HL-60/S4 (cell line): ENCODE measurements around the gene PRKRIP1.
"Not testable (repeated sequence)": the region's sequence is repeated elsewhere in the genome, so short reads cannot be mapped to it uniquely, and the experiment has no call there.

ENCODE experiments used
- in situ Hi-C: fragments of 300-500 bp; cut with MboI; formaldehyde crosslinking; loops from 2 replicates; pipeline ENCODE4 v1.14.3; 2022; ENCODE audit warnings: low sequenced_read_pairs

The PRKRIP1 gene

DNA sequence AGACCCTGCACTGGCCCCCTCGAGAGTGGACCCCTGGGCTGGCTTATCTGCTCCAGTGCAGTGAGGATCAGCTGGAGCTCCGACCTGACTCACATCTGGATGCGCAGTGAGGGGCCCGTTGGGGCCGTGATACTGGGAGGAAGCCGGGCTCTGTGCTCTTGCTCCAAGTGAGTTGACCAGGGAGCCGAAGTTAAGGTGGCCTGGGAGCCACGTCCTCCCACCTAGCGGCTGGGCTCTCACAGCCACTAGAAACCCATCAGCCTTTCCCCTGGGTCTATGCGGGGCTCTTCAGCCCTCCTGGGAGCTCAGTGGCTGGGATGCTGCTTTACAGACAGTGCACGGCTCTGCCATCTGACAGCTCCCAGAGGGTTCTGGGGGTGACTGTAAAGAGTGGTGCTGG lies 59.4 kb downstream of the PRKRIP1 start:
- in situ Hi-C loops: no loop called here

DNA sequence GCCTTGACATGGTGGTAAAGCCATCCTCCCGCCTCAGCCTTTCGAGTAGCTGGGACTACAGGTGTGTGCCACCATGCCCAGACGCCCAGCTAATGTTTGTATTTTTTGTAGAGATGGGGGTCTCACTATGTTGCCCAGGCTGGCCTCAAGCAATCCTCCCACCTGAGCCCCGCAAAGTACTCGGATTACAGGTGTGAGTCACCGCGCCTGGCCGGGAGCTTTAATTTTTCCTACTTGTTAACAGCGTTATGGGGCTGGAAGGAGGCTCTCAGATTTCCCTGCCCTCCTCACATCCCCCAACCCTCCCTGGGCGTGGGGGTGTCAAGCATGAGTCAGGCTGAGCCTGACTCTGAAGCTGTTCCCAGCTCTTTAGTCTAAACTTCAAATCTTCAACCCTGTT lies 60.2 kb downstream of the PRKRIP1 start:
- in situ Hi-C loops: no loop called here

DNA sequence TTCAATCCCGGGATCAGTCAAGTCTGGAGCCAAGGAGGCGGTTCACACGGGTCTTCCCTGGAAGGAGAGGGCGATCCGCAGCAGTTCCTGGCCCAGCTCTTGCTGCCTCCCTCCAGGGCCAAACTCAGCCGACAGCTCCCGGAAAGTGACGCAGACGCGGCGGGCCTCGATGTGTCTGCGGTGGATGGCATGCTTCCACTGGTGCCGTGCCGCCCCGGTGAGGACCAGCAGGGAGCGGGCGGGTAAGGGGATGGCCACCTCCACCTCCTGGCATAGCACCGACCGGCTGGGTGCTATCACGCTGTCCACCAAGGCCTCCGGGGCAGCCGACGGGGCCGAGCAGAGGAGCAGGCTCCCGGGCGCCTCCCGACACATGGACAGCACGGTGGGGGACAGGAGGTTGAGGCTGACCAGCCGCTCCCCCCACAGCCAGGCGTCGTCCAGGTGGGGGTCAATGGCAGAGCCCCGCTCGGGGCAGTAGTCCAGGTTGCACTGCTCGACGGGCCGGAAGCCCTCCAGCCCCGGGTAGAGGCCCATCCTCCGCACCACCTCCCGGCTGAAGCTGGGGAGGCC lies 61.3 kb downstream of the PRKRIP1 start:
- in situ Hi-C loops: no loop called here

DNA sequence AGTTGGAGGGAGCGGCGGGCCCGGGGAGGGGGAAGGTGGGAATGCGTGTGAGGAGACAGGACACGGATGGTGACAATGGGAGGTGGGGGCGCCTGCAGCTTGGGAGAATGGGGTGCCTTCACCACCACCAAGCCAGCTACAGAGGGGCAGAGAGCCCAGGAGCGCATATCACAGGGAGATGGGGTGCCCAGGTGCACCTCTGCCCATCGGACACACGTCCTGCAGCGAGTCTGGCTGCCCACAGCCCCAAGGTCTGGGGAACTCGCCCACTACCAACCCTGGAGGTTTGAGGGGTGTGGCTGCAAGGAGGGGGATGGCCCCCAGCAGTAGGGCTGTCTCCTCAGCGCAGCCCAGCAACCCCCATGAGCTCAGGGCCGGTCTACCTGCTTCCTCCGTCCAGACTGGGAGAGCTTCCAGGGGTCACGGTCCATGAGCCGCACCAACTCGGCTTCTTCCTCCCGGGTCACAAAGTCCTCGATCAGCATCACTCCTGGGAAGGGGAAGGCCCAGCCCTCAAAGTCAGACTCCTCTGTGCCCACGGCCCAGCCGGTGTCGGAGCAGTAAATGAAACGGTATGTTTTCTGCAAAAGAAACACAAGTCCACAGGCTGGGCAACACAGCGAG lies 63.2 kb downstream of the PRKRIP1 start:
- in situ Hi-C loops: no loop called here

DNA sequence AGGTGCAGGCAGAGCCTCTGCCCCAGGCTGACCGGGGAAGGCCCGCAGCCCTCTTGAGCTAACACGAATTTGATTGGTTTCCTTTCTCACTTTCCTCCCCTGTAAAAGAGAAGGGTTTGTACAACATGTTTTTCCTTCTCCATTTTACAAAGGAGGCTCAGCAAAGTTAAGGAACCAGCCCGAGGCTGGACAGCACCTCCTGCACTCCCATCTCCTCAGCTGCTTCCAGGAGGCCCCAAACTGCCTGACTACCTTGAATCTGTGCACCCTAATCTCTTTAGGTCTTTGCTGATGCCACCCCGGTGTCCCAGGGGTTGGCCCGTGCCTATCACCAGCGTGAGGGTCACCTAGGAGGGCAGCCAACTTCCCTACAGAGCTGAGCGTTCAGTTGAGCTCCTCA lies 64.3 kb downstream of the PRKRIP1 start:
- in situ Hi-C loops: no loop called here

DNA sequence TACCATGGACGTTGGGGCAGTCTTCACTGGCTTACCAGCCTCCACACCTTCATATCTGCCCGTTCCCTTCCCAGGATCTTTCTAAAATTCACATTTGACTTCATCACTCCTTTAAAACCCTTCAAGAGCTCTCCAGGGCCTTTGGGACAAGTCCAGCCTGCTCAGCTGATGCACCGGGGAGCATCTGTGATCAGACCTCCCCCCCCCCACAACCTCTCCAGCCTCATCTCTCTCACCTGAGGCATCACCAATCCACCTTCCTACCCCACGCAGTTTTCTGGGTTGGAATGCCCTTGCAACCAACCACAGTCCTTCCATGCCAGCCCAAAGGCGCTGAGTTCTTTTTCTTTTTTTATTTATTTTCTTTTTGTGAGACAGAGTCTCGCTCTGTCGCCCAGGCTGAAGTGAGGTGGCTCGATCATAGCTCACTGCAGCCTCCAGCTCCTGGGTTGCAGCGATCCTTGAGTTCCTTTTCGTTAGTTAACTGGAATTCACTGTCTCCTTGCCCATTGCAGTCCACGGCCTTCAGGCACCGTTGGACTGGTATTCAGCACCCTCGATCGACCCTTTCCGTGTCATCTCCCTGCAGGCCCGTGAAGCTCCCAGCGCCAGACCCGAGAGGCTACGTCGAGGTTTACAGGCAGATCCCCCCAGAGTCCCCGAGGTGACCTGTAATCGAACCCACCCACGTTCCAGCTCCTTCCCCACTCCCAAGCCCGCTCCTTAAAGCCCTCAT lies 67.8 kb downstream of the PRKRIP1 start:
- in situ Hi-C loops: no loop called here

DNA sequence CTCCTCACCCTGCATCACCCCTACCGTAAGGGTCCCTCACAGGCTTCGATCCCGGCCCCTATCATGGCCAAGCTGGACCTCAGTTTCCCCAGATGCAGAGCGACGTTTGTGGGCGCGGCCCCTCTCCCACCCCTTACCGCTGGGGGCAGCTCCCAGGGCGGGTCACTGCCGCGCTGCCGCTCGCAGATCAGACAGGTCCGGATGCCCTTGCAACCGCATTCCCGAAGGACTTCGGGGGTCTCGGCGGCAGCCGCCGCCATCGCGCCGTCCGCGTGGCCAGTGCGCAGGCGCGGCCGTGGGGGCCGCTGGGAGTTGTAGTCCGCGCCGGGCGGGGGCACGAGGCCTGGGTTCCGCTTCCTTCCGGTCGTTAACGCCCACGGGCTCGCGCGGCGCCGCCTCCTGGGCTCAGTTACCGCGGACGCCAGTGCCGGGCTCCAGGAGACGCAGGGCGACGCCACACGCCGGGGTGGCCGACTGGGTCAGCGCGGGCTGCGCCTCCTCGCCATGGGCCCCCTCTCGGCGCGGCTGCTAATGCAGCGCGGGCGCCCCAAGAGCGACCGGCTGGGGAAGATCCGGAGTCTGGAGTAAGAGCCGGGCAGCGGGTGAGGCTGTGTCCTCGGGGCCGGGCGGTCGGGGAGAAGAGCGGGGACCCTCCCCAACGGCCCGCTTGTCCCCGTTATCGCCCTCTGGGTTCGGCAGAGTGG lies 68.6 kb downstream of the PRKRIP1 start, which contains the start of the genes ALKBH4 and LRWD1:
Gene ALKBH4, minus strand, starts transcription at position 287 of the 704 bp plus-strand sequence. Its CDS starts 27 bp downstream, at position 260.
Gene LRWD1, plus strand, starts transcription at position 408 of the 704 bp plus-strand sequence. Its CDS starts 97 bp downstream, at position 505.
- in situ Hi-C loops: no loop called here

DNA sequence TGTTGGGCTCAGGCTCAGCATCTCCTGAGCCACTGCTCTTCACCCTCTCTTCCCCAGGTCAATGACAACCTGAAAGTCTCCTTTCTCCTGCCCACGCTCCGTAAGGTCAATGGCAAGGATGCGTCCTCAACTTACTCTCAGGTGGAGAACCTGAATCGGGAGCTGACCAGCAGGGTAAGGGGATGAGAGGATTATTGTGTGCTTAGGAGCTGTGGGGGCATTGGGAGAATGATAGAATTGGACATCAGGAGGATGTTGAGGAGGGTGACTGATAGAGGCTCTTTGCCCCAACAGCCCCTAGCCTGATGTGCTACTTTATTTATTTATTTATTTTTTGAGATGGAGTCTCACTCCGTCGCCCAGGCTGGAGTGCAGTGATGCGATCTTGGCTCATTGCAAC lies 69.9 kb downstream of the PRKRIP1 start:
- in situ Hi-C loops: no loop called here

DNA sequence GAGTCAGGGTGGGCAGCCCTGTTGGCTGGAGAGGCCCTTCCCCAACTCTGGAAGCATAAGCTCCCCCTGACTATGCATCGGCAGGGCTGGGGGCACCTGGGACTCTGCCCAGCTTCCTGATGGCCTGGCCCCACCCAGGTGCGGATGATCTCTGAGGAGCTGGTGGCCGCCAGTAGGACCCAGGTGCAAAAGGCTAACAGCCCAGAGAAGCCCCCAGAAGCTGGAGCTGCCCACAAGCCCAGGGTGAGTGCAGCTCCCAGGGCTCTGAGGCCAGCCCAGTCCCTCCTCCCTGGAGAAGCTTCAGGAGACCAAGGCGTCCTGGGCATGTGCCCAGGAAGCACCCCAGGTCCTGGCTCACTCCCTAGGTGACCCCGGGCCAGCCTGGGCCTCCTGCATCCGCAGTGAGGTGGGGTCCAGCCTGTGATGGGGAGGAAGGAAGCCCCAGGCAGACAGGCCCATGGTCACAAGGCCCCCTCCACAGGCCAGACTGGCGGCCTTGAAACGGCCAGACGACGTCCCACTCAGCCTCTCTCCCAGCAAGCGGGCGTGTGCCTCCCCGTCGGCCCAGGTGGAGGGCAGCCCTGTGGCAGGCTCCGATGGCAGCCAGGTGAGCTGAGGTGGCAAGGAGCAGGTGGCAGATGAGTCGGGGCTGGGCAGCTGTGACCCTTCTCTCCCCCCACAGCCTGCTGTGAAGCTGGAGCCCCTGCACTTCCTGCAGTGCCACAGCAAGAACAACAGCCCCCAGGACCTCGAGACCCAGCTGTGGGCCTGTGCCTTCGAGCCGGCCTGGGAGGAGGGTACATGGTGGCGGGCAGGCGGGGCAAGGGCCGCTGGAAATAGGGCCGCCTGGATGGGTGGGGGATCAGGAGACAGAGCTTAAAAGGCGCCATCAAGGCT lies 71.7 kb downstream of the PRKRIP1 start:
- in situ Hi-C loops: no loop called here

DNA sequence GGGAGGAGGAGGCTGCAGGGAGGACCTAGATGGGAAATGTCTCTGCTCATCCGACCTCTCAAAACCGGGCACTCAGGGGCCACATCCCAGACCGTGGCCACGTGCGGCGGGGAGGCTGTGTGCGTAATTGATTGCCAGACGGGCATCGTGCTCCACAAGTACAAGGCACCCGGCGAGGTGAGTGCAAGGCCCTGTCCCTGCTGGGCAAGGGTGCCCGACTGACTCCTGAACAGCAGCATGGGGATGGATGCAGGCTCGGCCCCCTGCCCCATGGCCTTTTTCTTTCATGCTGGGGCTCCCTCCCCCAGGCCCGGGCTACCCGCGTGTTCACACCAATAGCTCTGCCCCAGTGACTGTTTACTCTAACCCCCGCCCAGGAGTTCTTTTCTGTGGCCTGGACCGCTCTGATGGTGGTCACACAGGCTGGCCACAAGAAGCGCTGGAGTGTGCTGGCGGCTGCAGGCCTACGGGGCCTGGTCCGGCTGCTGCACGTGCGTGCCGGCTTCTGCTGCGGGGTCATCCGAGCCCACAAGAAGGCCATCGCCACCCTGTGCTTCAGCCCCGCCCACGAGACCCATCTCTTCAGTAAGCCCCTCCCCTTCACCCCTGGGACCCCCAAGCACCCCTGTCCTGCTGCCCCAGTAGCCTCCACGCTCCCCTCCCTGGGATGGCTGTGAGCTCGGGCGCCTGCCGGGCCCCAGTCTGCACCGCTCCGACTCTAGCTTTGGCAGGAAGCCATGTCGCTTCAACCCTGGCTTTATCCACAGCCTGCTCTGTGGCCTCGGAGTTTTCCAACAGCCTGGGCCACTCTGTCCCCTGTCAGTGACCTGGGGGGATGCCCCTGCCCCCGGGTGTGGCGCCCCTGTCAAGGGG lies 72.6 kb downstream of the PRKRIP1 start:
- in situ Hi-C loops: no loop called here

DNA sequence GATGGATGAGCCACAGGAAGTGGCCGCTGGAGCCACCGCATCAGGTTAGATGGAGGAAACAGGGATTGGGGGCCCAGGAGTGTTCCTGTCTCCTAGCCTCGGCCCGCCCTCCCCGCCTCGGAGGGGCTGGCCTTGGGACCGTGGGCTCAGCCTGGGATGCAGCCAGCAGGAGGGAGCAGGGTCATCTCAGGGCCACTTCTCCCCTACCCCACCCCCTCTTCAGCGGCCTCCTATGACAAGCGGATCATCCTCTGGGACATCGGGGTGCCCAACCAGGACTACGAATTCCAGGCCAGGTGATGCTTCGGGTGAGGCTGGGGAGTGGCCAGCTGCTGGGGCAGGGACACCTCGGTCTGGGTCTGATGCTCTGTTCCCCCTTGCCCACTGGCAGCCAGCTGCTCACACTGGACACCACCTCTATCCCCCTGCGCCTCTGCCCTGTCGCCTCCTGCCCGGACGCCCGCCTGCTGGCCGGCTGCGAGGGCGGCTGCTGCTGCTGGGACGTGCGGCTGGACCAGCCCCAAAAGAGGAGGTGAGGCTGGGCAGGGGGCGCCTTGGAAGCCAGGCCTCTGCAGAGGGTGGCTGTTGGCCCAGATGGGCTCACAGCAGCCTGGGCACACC lies 73.3 kb downstream of the PRKRIP1 start:
- in situ Hi-C loops: no loop called here

DNA sequence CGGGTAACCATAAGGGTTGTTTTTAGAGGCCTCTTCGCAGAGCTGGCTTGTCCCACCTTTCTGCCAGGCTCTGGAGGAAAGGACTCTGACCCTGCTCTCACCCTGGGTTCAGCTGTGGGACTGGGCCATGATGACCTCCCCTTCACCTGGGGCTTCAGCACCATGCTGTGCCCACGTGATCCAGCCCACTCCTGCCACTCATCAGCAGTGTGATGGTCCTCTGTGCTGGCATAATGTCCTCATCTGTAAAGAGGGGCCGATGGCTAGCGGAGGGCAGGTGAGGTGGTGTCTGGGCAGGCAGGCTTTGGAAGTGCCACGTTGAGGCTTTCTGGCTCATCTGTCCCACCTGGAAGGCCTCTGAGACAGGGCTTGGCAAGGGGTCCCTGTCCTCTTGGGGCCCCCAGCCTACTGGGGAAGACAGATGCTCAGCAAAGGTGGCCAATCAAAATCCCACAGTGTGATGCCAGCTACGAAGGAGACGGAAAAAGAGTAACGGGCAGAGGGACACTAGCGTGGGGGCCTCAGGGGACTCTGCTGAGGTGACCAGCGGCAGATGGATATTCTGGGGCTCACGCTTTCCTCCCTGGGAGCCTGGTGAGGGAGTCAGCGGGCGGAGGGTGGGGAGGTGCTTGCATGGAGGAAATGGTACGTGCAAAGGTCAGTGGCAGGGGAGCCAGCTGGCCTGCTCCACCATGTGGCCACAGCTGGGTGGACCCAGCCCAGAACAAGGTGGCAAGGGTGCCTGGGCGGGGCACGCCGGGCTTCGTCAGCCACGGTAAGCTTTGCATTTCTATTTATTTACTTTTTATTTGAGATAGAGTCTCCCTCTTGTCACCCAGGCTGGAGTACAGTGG lies 74.0 kb downstream of the PRKRIP1 start:
- in situ Hi-C loops: no loop called here

DNA sequence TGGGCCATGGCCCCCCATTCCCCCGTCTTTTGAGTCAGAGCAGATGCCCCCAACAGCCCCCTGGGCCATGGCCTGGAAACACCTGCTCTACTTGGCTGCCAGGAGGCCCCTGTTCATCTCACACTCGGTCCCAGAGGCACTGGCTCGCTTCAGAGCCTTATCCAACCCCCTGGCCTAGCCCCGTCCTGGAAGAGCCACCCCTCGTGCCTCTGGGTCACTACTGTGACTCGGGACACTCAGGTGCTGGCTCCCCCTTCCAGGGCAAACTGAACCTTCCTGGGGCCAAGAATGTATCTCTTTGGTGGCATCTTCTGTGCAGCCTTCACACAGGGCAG lies 75.6 kb downstream of the PRKRIP1 start:
- in situ Hi-C loops: no loop called here

DNA sequence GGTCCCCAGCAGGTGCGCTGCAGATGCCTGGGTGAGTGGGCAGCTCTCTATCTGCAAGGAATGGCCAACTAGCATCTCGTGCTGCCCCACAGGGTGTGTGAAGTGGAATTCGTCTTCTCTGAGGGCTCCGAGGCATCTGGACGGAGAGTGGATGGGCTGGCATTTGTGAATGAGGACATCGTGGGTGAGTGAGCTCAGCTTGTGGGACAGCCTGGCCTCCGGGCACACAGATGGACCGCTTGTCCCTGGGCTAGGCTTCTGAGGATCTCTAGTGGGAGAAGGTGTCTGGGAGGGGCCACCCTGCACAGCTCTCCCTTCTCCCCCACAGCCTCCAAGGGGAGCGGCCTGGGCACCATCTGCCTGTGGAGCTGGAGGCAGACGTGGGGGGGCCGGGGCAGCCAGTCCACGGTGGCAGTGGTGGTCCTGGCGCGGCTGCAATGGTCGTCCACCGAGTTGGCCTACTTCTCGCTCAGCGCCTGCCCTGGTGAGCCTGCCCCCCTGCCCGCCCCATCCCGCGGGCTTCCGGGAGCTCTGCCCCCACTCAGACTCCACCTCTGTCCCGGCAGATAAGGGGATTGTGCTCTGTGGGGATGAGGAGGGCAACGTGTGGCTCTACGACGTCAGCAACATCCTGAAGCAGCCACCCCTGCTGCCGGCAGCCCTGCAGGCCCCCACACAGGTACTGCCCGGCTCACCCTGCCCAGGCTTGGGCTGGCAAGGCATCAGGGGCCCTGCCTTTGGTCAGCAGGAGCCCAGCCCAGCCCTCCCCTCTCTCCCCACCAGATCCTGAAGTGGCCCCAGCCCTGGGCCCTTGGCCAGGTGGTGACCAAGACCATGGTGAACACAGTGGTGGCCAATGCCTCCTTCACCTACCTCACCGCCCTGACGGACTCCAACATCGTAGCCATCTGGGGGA lies 76.2 kb downstream of the PRKRIP1 start:
- in situ Hi-C loops: no loop called here

DNA sequence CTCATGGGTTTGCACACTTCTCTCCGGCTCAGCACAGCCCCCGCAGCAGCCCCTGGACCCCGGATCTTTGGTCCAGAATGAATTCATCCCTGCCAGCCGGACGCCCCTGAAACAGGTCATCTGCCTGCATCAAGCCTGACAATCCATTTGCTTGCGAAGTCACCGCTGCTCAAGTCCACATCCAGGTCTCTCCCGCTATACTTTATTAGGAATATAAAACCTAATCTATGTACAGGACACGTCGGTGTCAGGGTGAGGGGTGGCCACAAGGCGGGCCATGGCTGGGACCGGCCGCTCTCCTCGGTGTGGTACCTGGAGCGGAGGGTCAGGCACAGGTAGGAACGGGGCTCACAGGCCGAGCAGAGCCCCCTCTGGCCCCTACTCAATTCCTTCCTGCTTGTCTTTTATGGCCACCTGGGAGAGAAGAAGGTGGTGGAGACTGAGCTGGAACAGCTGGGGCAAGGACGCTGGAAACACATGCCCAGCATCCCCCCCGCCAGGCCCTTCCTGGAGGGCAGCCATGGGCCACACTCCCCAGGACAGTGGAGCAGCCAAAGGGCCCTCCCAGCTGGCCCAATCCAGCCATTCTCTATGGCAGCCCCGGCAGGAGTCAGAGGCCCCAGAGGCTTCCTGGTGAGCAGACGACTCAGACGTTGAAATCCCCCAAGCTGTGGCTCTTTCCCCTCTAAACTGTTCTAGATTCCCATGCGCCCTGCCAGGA lies 77.3 kb downstream of the PRKRIP1 start:
- in situ Hi-C loops: no loop called here

DNA sequence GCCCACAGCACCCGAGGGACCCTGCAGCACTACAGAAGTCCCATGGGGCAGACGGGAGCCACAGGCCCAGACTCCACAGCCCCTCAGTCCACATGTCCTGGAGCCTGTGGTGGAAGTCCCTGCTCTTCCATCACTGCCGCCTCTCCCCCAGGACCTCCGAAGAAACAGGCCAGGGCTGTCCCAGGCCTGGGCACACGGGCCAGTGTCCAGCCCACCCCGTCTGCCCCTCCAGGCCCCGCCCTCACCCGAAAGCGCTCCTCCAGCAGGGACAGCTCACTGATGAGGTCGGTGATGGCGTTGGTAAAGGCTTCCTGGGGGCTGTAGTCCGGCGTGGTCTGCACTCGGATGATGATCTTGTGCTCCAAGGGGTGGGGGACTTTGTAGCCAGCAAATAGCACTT lies 78.0 kb downstream of the PRKRIP1 start:
- in situ Hi-C loops: not testable (repeated sequence)
